Activated naive CD8-positive, alpha-beta T cell treated with anti-CD3 and anti-CD28 coated beads, Interleukin-2, amount 50 U/mL, for 24 hours (primary cell): Measurements from ENCODE around the gene ACOT8.

Experiments
- ATAC-seq: fragments of 150-1000 bp; cut with Tn5 transposase; one replicate; pipeline ENCODE4 v1.10.0; 2021
- DNase-seq: peaks from one replicate; pipeline ENCODE4 v3.0.0; 2021
- H3K27ac Mint-ChIP-seq: one replicate; pipeline ENCODE4 v1.8.0; 2021; ENCODE audit warnings: mild to moderate bottlenecking, mixed read lengths
- H3K27me3 Mint-ChIP-seq: one replicate; pipeline ENCODE4 v1.8.0; 2021; ENCODE audit warnings: mixed read lengths
- H3K36me3 Mint-ChIP-seq: one replicate; pipeline ENCODE4 v1.8.0; 2021; ENCODE audit warnings: low read depth, mixed read lengths
- H3K4me1 Mint-ChIP-seq: one replicate; pipeline ENCODE4 v1.8.0; 2021; ENCODE audit warnings: mixed read lengths
- H3K4me3 Mint-ChIP-seq: one replicate; pipeline ENCODE4 v1.8.0; 2021; ENCODE audit warnings: mild to moderate bottlenecking, moderate library complexity, mixed read lengths
- H3K9me3 Mint-ChIP-seq: one replicate; pipeline ENCODE4 v1.8.0; 2021; ENCODE audit warnings: mixed read lengths

ACOT8 gene

DNA sequence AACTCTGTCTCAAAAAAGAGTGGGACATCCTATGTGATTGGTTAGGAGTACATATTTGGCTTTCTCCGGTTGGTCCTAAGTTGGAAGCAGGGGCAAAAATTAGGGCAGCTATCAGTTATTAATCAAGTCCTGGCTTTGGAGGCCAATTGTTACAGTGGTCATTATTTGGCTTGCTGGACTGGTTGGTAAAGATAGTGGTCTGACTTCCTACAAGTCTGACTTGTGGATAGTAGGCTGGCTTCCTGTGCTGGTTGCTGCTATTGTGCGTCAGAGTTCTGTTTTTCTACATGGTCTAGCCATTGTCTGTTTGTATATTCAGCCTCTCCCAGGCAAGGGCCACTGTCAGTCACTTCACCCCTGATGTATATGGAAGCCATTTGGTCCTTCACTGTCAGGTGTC lies 7.0 kb downstream of the ACOT8 start:
- no peak for DNase-seq
- Mint-ChIP-seq H3K4me1 (peaks cover 8% of the 10 kb centered on the region), H3K36me3 (peaks cover 3% of the 10 kb centered on the region), H3K4me3 (no peak overlapping the region), H3K27ac (no peak overlapping the region), H3K27me3 (no peaks in the 10 kb centered on the region), H3K9me3 (no peaks in the 10 kb centered on the region)
- no peak for ATAC-seq

DNA sequence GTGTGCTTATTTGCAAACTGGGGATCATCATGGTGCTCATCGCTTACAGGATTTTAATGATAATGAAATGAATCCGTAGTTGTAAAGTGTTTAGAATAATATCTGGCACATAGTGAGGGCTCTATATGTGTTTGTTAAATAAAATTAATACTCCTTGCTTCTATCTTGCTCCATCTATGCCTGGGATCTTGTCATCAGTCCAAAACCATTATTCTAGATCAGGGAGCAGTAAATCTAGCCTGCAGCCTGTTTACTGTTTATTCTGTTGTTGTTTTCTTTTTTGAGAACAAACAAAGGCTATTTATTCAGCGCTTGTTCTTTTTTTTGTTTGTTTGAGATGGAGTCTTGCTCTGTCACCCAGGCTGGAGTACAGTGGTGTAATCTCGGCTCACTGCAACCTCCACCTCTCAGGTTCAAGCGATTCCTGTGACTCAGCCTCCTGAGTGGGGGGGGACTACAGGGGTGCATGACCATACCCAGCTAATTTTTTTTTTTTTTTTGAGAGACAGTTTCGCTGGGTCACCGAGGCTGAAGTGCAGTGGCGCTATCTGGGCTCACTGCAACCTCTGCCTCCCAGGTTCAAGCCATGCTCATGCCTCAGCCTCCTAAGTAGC lies 8.1 kb downstream of the ACOT8 start:
- Mint-ChIP-seq H3K27ac (no peak overlapping the region), H3K27me3 (no peaks in the 10 kb centered on the region), H3K9me3 (no peaks in the 10 kb centered on the region), H3K4me1 (peaks cover 2% of the 10 kb centered on the region), H3K4me3 (no peak overlapping the region), H3K36me3 (peaks cover 9% of the 10 kb centered on the region)
- ATAC-seq (no peak), DNase-seq (no peak)

DNA sequence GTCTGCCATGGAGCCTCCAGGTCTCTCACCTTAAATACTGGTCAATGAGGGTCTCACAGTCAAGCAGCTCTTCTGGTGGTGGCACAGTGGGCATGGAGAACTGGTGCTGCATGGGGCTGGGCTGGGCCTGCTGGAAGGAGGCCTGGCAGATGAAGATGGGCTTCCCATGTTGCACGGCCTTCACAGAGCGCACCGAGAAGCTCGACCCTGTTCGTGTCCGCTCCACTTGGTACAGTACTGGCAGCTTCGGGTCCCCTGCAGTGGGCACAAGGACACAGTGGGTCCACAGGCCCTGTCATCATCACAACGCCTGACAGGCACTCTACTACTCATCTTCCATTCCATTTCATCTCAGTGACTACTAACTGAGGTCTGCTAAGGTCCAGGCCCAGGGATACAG lies 8.8 kb downstream of the ACOT8 start:
- Mint-ChIP-seq H3K4me3 (no peak overlapping the region), H3K9me3 (no peaks in the 10 kb centered on the region)
- no peak for ATAC-seq

DNA sequence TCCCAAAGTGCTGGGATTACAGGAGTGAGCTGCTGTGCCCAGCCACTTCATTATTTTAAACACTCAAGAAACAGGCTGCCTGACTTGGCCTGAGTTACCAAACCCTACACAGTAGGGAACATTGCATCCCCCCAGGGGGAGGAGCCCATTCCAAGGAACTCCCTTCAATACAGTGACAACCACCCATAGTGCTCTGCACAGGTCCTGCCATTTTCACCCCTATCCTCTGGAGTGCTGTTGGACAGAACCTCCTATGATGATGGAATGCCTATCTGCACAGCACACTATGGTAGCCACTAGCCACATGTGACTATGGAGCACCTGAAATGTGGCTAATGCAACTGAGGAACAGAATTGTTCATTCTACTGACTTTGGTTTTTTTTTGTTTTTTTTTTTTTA lies 11.7 kb downstream of the ACOT8 start:
- DNase-seq (no peak), ATAC-seq (no peak)
- Mint-ChIP-seq H3K27me3 (no peaks in the 10 kb centered on the region), H3K4me1 (no peaks in the 10 kb centered on the region), H3K27ac (no peak overlapping the region), H3K9me3 (no peaks in the 10 kb centered on the region), H3K36me3 (peaks cover 11% of the 10 kb centered on the region), H3K4me3 (no peak overlapping the region)

More for the DNA sequence above, 8.8 kb downstream of the ACOT8 start:
- Mint-ChIP-seq H3K36me3 (peaks cover 9% of the 10 kb centered on the region), H3K27ac (no peak overlapping the region), H3K27me3 (no peaks in the 10 kb centered on the region), H3K4me1 (no peaks in the 10 kb centered on the region)
- DNase-seq, result no peak

DNA sequence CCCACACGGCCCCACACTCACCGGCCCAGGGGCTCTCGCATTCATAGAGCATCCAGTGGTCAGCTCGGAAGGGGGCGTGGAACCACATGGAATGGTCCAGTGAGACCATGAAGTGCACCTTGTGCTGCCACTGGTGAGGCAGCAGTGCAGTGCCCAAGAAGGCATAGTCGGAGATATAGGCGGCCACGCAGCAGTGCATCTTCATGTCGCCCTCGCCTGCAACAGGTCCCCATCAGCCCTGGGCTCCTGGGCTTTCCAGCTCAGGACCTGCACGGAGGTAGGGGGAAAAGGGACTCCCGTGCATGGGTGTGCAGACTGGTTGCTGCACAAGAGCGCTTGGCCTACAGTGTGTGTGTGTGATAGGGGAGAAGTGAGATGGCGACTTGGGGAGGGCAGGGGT lies 13.7 kb downstream of the ACOT8 start:
- H3K27me3 Mint-ChIP-seq, result no peaks in the 10 kb centered on the region
- DNase-seq (no peak), ATAC-seq (no peak)
- no peaks in the 10 kb centered on the region for H3K9me3 Mint-ChIP-seq
- no peak overlapping the region for H3K4me3 Mint-ChIP-seq
- peaks cover 11% of the 10 kb centered on the region for H3K36me3 Mint-ChIP-seq
- no peaks in the 10 kb centered on the region for H3K4me1 Mint-ChIP-seq
- H3K27ac Mint-ChIP-seq, result no peak overlapping the region

DNA sequence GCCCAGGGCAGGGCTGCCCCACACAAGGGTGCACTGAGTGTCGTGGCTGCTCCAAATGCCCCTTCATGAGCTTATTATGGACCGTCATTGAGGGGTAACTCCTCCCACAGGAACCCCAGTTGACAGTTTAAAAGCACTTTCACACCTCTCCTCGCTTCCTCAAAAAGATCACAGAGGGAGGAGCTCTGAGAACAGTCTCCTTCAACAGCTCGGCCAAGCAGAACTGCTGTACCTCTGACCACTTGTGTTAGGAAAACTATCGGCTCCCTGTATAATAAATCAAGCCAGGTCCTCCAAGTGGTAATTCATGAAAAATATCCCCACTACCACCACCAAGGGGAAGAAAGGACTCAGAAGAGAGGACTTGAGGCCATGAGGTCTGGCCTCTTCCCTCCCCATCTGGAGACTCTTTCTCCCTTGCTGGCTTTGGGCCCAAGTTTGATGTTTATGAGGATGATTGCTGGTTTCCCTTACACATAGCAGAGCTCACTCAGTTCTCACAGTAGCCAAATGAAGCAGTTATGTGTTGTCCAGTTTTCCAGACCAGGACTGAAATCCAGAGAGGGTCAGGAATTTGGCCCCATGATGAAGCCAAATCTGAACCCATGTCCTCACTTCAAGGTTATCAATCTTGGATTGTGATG lies 14.9 kb downstream of the ACOT8 start:
- ATAC-seq, result no peak

DNA sequence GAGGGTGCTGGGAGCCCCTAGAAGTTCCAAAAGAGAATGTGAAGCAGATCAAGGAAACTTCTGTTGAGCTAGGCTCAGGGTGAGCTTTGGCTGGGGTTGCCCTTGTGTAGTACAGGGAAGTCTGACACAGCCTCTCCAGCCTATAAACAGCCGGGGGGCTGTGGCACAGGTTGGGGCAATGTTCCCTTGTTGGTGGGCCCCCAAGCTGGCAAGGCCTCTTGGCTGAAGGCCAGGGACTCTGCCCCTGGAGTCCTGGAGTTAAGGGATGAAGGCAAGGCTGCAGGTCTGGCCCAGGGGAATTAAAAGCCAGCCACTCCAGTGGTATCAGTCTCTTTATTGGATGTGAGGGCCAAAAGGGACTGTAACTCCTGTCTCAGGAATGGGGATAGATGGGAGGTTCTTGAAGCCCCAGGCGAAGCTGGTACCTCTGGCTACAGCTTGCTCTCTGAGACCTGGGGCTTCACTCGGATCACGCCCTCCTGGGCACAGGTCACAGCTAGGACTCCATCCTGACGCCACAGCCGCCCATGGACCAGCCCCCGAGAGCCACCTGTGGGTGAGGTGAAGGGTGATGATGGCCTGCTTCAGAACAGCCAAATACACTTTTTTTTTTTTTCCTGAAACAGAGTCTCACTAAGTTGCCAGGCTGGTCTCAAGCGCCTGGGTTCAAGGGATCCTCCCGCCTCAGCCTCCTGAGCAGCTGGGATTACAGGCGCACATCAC lies 15.6 kb downstream of the ACOT8 start:
- Mint-ChIP-seq H3K27me3 (no peaks in the 10 kb centered on the region), H3K4me3 (no peak overlapping the region), H3K27ac (no peak overlapping the region), H3K9me3 (no peaks in the 10 kb centered on the region), H3K36me3 (peaks cover 11% of the 10 kb centered on the region), H3K4me1 (no peaks in the 10 kb centered on the region)
- ATAC-seq (no peak), DNase-seq (no peak)

More for the DNA sequence above, 14.9 kb downstream of the ACOT8 start:
- no peaks in the 10 kb centered on the region for H3K9me3 Mint-ChIP-seq
- no peak overlapping the region for H3K4me3 Mint-ChIP-seq
- no peak overlapping the region for H3K27ac Mint-ChIP-seq
- H3K4me1 Mint-ChIP-seq, result no peaks in the 10 kb centered on the region
- no peak for DNase-seq
- H3K36me3 Mint-ChIP-seq, result peaks cover 11% of the 10 kb centered on the region
- no peaks in the 10 kb centered on the region for H3K27me3 Mint-ChIP-seq

DNA sequence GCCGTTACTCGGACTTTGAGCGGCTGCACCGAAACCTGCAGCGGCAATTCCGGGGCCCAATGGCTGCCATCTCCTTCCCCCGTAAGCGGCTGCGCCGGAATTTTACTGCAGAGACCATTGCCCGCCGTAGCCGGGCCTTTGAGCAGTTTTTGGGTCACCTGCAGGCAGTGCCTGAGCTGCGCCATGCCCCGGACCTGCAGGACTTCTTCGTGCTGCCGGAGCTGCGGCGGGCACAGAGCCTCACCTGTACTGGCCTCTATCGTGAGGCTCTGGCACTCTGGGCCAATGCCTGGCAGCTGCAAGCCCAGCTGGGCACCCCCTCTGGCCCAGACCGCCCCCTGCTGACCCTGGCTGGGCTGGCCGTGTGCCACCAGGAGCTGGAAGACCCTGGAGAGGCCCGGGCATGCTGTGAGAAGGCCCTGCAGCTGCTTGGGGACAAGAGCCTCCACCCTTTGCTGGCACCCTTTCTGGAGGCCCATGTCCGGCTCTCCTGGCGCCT lies 16.4 kb downstream of the ACOT8 start:
- H3K27ac Mint-ChIP-seq, result no peak overlapping the region
- peaks cover 11% of the 10 kb centered on the region for H3K36me3 Mint-ChIP-seq
- no peaks in the 10 kb centered on the region for H3K9me3 Mint-ChIP-seq
- no peaks in the 10 kb centered on the region for H3K4me1 Mint-ChIP-seq
- H3K4me3 Mint-ChIP-seq, result no peak overlapping the region
- DNase-seq, result no peak
- H3K27me3 Mint-ChIP-seq, result no peaks in the 10 kb centered on the region
- ATAC-seq, result no peak

DNA sequence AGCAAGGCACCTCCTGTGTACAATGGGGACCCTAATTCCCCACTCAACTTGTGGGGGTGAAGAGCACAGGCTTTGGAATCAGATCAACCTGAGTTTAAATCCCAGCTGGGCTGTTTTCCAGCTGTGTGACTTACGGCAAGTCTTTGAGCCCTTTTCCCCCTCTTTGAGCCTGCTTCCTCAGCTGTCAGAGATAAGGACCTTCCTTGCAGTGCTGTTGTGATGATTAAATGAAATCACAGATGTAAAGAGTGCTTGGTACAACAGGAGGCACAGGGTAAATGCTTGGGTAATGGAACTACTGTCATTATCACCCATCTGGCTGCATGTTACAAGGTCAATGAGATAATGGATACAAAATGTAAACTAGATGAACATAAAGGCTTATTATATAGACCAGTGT lies 20.4 kb downstream of the ACOT8 start:
- DNase-seq (no peak), ATAC-seq (no peak)
- H3K27me3 Mint-ChIP-seq, result peaks cover 5% of the 10 kb centered on the region
- H3K4me1 Mint-ChIP-seq, result peaks cover 9% of the 10 kb centered on the region
- H3K27ac Mint-ChIP-seq, result no peak overlapping the region
- no peak overlapping the region for H3K4me3 Mint-ChIP-seq
- no peaks in the 10 kb centered on the region for H3K9me3 Mint-ChIP-seq
- no peaks in the 10 kb centered on the region for H3K36me3 Mint-ChIP-seq

DNA sequence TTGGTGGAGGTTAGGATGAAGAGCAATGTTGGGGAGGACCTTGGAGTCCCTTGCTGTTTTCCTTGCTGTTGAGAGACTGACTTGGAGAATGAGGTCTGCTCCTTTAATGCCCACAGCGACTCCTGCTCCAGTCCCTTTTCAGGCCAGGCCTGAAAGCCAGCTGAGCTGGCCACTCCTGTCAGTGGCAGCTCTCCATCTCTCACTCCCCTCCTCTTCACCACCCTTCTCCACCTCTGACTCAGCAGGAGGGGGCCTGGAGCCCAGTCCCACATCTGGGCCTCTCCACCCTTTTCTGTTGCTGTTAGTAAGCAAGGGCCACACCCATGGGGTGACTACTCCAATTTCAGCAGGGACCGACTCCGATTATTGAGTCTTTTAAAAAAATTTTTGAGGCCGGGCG lies 21.4 kb downstream of the ACOT8 start:
- H3K4me3 Mint-ChIP-seq, result no peak overlapping the region

DNA sequence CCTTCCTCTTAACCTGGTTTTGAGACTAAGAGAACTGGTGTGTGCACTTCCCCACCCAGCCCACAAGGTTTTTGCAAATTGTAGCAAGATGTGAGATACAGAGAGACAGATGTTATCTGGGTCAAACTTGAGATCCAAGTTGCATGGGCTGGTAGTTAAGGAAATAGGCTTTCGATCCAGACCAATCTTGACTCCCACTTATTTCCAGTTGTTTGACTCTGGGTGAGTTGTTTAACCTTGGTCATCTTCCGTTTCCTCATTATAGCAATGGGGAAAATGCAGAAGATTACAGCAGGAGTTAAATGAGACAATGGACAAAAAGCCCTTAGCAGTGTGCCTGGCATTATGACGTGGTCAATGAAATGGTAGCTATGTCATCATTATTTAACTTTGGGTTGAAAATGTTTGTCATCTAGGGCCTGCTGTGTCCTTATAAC lies 21.8 kb downstream of the ACOT8 start:
- no peak for DNase-seq
- Mint-ChIP-seq H3K36me3 (no peaks in the 10 kb centered on the region), H3K27ac (no peak overlapping the region), H3K27me3 (peaks cover 9% of the 10 kb centered on the region), H3K4me1 (peaks cover 9% of the 10 kb centered on the region), H3K4me3 (no peak overlapping the region), H3K9me3 (no peaks in the 10 kb centered on the region)
- ATAC-seq, result no peak

More for the DNA sequence above, 21.4 kb downstream of the ACOT8 start:
- Mint-ChIP-seq H3K27ac (no peak overlapping the region), H3K4me1 (peaks cover 9% of the 10 kb centered on the region), H3K36me3 (no peaks in the 10 kb centered on the region), H3K27me3 (peaks cover 8% of the 10 kb centered on the region), H3K9me3 (no peaks in the 10 kb centered on the region)
- DNase-seq (no peak), ATAC-seq (no peak)

DNA sequence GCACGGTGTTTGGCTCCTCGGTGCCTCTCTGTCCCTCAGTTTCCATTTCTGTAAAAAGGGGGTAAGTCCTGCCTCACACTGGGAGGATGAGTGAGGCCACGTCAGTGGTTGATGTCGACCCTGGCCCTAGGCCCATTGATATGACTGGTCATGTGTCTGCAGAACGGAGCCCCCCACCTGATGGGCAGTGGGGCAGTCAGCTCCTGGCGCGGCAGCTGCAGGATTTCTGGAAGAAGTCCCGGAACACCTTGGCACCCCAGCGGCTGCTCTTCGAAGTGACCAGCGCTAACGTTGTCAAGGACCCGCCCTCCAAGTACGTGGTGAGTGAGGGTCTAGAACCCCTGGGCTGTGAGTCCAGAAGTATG lies 22.4 kb downstream of the ACOT8 start:
- Mint-ChIP-seq H3K27ac (no peak overlapping the region), H3K4me3 (peak overlapping the region; percentile 38), H3K9me3 (no peaks in the 10 kb centered on the region), H3K27me3 (peaks cover 11% of the 10 kb centered on the region), H3K36me3 (no peaks in the 10 kb centered on the region), H3K4me1 (peaks cover 9% of the 10 kb centered on the region)
- DNase-seq (no peak), ATAC-seq (no peak)

DNA sequence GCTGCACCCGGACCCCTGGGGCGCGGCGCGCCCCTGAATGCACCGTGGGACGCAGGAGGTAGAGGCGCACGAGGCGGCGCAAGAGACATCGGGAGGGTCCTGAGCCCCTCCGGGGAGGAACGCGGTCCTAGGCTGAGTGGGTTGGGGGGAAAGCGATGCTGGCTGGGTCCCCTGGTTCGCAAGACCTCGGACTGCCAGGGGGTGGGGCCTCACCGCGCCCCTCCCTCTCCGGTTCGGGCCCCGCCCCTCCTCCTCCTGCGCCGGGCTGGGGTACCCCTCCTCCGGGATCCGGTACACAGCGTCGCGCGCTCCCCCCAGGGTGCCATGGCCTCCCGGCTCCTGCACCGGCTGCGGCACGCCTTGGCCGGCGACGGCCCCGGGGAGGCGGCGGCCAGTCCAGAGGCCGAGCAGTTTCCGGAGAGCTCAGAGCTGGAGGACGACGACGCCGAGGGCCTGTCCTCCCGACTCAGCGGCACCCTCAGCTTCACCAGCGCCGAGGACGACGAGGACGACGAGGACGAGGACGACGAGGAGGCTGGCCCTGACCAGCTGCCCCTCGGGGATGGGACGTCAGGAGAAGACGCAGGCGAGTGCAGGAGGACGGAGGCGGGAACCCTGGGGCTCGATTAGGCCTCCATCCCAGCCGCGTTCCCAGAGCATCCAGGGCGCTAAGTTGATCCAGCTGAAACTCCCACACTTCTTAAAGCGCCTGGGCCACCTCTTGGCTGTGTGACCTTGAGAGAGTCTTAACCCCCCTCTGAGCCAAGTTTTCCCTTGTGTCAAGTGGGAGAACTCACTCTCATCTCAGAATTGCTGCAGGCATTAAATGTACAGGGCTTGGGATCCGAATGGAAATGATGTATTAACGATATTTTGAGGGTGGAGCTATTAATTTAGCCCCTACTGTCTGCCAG lies 23.1 kb downstream of the ACOT8 start:
- Mint-ChIP-seq H3K9me3 (no peaks in the 10 kb centered on the region), H3K36me3 (no peaks in the 10 kb centered on the region), H3K4me3 (peak overlapping the region; percentile 38), H3K27ac (no peak overlapping the region), H3K4me1 (peaks cover 9% of the 10 kb centered on the region), H3K27me3 (peaks cover 11% of the 10 kb centered on the region)
- peak; percentile 73 for ATAC-seq
- DNase-seq, result peak; percentile 43
